CD4-positive, alpha-beta memory T cell (primary cell): Measurements from ENCODE around the gene AKNA. TPM values are rescaled to one million over a fixed set of nuclear protein-coding genes. Genes with fewer than 3 reads are reported as not detected.

Experiments
- CTCF ChIA-PET: fragments of 350-600 bp; sonication (Branson Sonifier 250); formaldehyde crosslinking; loops from one replicate; lab custom pipeline; 2021; ENCODE audit warnings: inconsistent platforms; ENCODE audit not compliant: partially characterized antibody; lab: Charles Lee
- POLR2A ChIA-PET: fragments of 350-600 bp; sonication (Branson Sonifier 250); formaldehyde crosslinking; loops from one replicate; lab custom pipeline; 2021; ENCODE audit not compliant: partially characterized antibody; lab: Charles Lee
- DNase-seq, 5 donors: peaks; one replicate each; pipeline versions ENCODE4 v3.0.0 to v3.0.0-alpha.2; 2020 to 2022; ENCODE audit warnings: mixed read lengths in 1 of 5
- H3K27ac ChIP-seq: one replicate; pipeline ENCODE4 v1.7.0; 2013; ENCODE audit warnings: low read depth, low read length
- H3K27me3 ChIP-seq: 2 replicates; pipeline ENCODE4 v1.7.0; 2013; ENCODE audit warnings: mild to moderate bottlenecking, low read length, moderate library complexity; ENCODE audit not compliant: insufficient read depth
- H3K36me3 ChIP-seq: 2 replicates; pipeline ENCODE4 v1.7.0; 2013; ENCODE audit warnings: mild to moderate bottlenecking, low read length, moderate library complexity; ENCODE audit not compliant: insufficient read depth
- H3K4me1 ChIP-seq: 2 replicates; pipeline ENCODE4 v1.7.0; 2013; ENCODE audit warnings: mild to moderate bottlenecking, low read length, moderate library complexity; ENCODE audit not compliant: insufficient read depth
- H3K4me3 ChIP-seq, 2 donors: one replicate each; pipeline ENCODE4 v1.7.0; 2013; ENCODE audit warnings: low read length in 2 of 2, mild to moderate bottlenecking in 1 of 2
- H3K9me3 ChIP-seq, 2 donors: one replicate each; pipeline ENCODE4 v1.7.0; 2013; ENCODE audit warnings: low read length in 2 of 2, control low read depth in 1 of 2; ENCODE audit not compliant: control insufficient read depth in 1 of 2
- H3K27ac Mint-ChIP-seq, 7 donors: one replicate each; pipeline ENCODE4 v1.8.0; 2020 to 2021; ENCODE audit warnings: mixed read lengths in 7 of 7, mild to moderate bottlenecking in 6 of 7, inconsistent platforms in 3 of 7, moderate library complexity in 3 of 7
- H3K27me3 Mint-ChIP-seq, 2 donors: one replicate each; pipeline ENCODE4 v1.8.0; 2020 to 2021; ENCODE audit warnings: mixed read lengths in 2 of 2
- H3K36me3 Mint-ChIP-seq, 2 donors: one replicate each; pipeline ENCODE4 v1.8.0; 2020 to 2021; ENCODE audit warnings: mixed read lengths in 2 of 2, inconsistent platforms in 1 of 2, mild to moderate bottlenecking in 1 of 2
- H3K4me1 Mint-ChIP-seq, 4 donors: one replicate each; pipeline ENCODE4 v1.8.0; 2020 to 2021; ENCODE audit warnings: mixed read lengths in 4 of 4, mild to moderate bottlenecking in 1 of 4
- H3K4me3 Mint-ChIP-seq, 8 donors: one replicate each; pipeline ENCODE4 v1.8.0; 2020 to 2021; ENCODE audit warnings: mixed read lengths in 8 of 8, mild to moderate bottlenecking in 7 of 8, moderate library complexity in 6 of 8, inconsistent platforms in 3 of 8
- H3K9me3 Mint-ChIP-seq, 8 donors: one replicate each; pipeline ENCODE4 v1.8.0; 2020 to 2021; ENCODE audit warnings: mixed read lengths in 8 of 8, mild to moderate bottlenecking in 5 of 8, inconsistent platforms in 3 of 8, moderate library complexity in 1 of 8
- intact Hi-C: fragments of 100-400 bp; cut with micrococcal nuclease; formaldehyde crosslinking; loops from one replicate; pipeline ENCODE4 v1.15.1; 2023
- polyA plus RNA-seq, 2 donors: library from polyadenylated mRNA; unstranded; fragments of 300-500 nt; fragmentation: Illumina TruSeq; gene quantifications; one replicate each; pipeline ENCODE4 v1.2.3, GENCODE V29; 2021
- total RNA-seq, 2 experiments: library from RNA; stranded (reverse); gene quantifications; one replicate each; pipeline ENCODE4 v1.2.3, GENCODE V29; 2021

AKNA gene
- total and polyA plus RNA-seq, 4 experiments from 2014 or later: 1.9 to 375 (median 205) TPM

DNA sequence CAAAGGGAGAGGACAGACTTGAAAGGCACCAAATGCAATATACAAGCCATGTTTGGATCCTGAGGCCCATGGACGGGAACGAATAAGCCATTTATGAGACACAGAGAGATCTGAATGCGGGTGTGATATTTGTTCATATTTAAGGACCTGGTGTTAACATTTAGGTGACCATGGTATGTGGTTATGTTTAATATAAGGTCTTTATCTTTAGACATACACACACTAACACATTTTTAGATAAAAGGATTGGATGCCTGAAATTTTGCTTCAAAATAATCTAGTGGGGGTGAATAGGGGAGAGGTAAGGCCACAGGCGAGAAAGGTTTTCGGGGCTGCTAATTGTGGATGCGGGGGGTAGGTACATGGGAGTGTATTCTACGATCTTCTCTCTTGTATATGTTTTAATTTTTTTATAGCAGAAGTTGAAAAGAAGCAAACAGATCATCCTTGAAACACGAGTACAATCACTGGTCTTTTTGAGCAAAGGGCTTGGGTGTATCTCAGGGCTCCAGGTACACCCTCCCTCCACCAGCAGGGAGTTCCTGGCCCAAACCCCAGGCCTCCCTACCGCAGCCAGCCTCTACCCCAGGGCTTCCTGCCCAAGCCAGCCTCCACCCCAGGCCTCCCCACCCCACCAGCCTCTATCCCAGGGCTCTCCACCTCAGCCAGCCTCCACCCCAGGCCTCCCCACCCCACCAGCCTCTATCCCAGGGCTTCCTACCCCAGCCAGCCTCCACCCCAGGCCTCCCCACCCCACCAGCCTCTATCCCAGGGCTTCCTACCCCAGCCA, 12.2 kb downstream of the AKNA start:
- intact Hi-C loops: no loop called here
- no peak overlapping the region for H3K4me3 ChIP-seq

DNA sequence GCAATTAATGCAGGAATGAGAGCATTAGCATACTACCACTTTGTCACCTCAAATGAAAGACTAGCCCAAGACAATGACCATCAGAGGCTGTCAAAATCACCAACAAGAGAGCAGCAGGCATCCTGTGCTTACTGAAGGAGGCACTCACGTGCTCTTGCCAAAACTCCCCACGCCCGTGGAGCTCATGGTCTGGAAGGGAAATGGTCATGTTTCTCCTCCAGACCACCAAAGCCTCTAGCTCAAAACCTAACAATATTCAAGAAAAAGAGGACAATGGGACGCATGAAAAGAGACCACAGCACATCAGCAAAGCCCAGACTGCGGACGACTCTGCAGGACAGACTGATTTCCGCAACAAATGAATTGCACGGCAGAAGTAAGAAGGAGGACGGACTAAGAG, 12.8 kb downstream of the AKNA start:
- intact Hi-C loops: no loop called here
- H3K27me3 Mint-ChIP-seq: no peaks in the 10 kb centered on the region
- peaks cover 71 to 81% of the 10 kb centered on the region in 2 donors for H3K36me3 Mint-ChIP-seq
- ChIA-PET POLR2A (interaction anchor here (37.6 kb wide), 1 partner anchor 18 kb away, joined by 1614 read pairs; the partner anchor contains the start of gene AKNA), CTCF (interaction anchor here (0.9 to 4.9 kb wide), 4 partner anchors 10 to 31 kb away, joined by 3 to 85 read pairs (median 4); partner anchors contain the start of gene AKNA)
- H3K9me3 Mint-ChIP-seq: peaks cover 0 to 2% (median 0%) of the 10 kb centered on the region in 8 donors
- Histone ChIP-seq H3K36me3 (peaks cover 62% of the 10 kb centered on the region), H3K9me3 (no peaks in the 10 kb centered on the region), H3K27ac (peak overlapping the region; percentile 79), H3K4me3 (no peak overlapping the region), H3K27me3 (no peaks in the 10 kb centered on the region), H3K4me1 (peaks cover 97% of the 10 kb centered on the region)
- no peak for DNase-seq
- H3K27ac Mint-ChIP-seq: peak overlapping the region; percentile 78 to 99 (median 96)
- peaks cover 62 to 97% (median 82%) of the 10 kb centered on the region in 4 donors for H3K4me1 Mint-ChIP-seq
- H3K4me3 Mint-ChIP-seq: peak overlapping the region; percentile 1 to 81 (median 64)

More for the DNA sequence above, 12.2 kb downstream of the AKNA start:
- CTCF ChIA-PET: interaction anchor here (0.9 to 4.9 kb wide), 4 partner anchors 9 to 30 kb away, joined by 3 to 85 read pairs (median 4); partner anchors contain the start of gene AKNA
- Histone ChIP-seq H3K4me1 (peaks cover 97% of the 10 kb centered on the region), H3K27me3 (no peaks in the 10 kb centered on the region), H3K36me3 (peaks cover 65% of the 10 kb centered on the region), H3K9me3 (no peaks in the 10 kb centered on the region), H3K27ac (peak overlapping the region; percentile 79)
- peaks cover 75 to 84% of the 10 kb centered on the region in 2 donors for H3K36me3 Mint-ChIP-seq
- DNase-seq: no peak
- peaks cover 0 to 2% (median 0%) of the 10 kb centered on the region in 8 donors for H3K9me3 Mint-ChIP-seq
- H3K4me1 Mint-ChIP-seq: peaks cover 65 to 96% (median 81%) of the 10 kb centered on the region in 4 donors
- peak overlapping the region; percentile 1 to 81 (median 64) for H3K4me3 Mint-ChIP-seq
- H3K27me3 Mint-ChIP-seq: no peaks in the 10 kb centered on the region
- POLR2A ChIA-PET: interaction anchor here (1.1 to 37.6 kb wide), 5 partner anchors 9 to 31 kb away, joined by 3 to 1614 read pairs (median 25); partner anchors contain the start of gene AKNA
- peak overlapping the region; percentile 78 to 99 (median 96) for H3K27ac Mint-ChIP-seq

DNA sequence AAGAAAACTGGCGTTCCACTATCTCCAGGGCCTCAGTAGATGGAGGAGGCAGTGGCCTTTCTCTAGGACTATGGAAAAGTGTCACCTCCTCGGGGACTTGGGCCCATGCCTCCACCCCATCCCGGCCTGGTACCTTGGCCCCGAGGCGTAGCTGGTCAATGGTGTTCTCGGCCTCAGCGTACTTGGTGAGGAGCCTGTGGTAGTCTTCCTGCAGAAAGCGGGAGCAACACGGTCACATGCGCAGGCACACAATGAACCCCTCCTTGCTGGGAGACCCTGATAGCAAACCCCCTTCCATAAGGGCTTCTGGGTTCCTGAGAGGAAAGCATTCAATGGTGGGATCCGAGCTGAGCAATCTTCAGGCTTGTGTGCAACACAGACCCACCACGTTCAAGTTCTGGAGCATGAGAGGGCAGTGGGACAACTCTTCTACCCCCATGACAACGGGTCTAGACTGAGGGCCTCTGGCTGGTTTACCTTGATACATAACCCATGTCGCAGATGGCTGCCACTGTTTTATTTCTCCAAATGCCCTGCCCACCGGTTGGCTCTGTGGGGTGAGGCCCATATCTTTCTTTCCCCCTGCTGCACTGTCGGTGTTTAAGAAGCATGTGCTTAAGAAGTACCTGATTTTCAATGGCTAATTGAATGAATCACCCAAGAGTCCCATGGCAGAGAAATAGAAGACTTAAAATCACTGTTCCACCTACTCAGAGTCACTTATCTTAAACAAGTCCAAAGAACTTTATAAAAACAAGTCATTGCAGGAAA, 13.6 kb downstream of the AKNA start:
- Histone ChIP-seq H3K9me3 (no peaks in the 10 kb centered on the region), H3K4me3 (no peak overlapping the region), H3K27ac (peak overlapping the region; percentile 79), H3K36me3 (peaks cover 54% of the 10 kb centered on the region), H3K4me1 (peaks cover 97% of the 10 kb centered on the region), H3K27me3 (no peaks in the 10 kb centered on the region)
- POLR2A ChIA-PET: interaction anchor here (0.7 to 37.6 kb wide), 8 partner anchors 11 to 238 kb away, joined by 3 to 1614 read pairs (median 13); partner anchors contain the start of gene AKNA
- Mint-ChIP-seq H3K27me3 (no peaks in the 10 kb centered on the region), H3K4me1 (peaks cover 66 to 97% (median 85%) of the 10 kb centered on the region in 4 donors), H3K36me3 (peaks cover 70 to 81% of the 10 kb centered on the region in 2 donors), H3K4me3 (peak overlapping the region in 7 of 8 donors; percentile 51 to 81 (median 73)), H3K9me3 (peaks cover 0 to 2% (median 0%) of the 10 kb centered on the region in 8 donors), H3K27ac (peak overlapping the region; percentile 78 to 99 (median 96))
- intact Hi-C loops: loop anchor here (1.0 kb wide), 4 partner anchors 11 to 131 kb away; partner anchors contain the start of gene WHRN
- no peak for DNase-seq
- CTCF ChIA-PET: interaction anchor here (0.6 to 4.9 kb wide), 12 partner anchors 11 to 280 kb away, joined by 3 to 85 read pairs (median 5); partner anchors contain the start of gene AKNA

DNA sequence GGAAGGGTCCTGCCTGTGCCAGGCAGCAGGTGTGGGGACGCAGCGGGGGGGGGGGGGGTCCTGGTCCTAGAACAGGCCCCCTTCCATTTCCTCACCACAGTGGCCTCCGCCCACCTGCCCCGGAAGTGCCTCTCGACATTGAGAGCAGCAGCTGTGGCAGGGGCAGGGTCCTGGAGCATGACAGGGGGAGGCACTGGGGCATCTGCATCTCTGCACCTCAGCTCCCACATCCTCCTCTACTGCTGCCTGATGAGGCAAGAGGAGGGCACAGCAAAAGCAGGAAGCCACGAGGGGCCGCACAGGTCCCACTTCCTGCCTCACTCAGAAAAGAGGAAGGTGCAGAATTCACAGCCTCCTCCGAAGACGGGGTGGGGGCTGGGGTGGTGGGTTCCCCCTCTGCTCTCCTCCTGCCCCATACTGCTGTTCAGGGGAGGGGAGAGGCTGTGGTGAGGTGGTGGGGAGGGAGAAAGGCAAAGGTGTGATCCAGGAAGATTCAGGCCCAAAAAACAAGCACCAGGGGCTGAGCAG, 14.8 kb downstream of the AKNA start:
- peaks cover 51% of the 10 kb centered on the region for H3K36me3 ChIP-seq
- peak overlapping the region; percentile 84 to 96 (median 88) for H3K4me3 Mint-ChIP-seq
- H3K9me3 ChIP-seq: no peaks in the 10 kb centered on the region
- H3K9me3 Mint-ChIP-seq: peaks cover 0 to 2% (median 0%) of the 10 kb centered on the region in 8 donors
- no peaks in the 10 kb centered on the region for H3K27me3 ChIP-seq
- peak; percentile 88 to 96 (median 91) for DNase-seq
- H3K27me3 Mint-ChIP-seq: no peaks in the 10 kb centered on the region
- peaks cover 58 to 97% (median 85%) of the 10 kb centered on the region in 4 donors for H3K4me1 Mint-ChIP-seq
- intact Hi-C loops: loop anchor here (1.0 kb wide), 4 partner anchors 10 to 132 kb away; partner anchors contain the start of gene WHRN
- peak overlapping the region; percentile 79 for H3K27ac ChIP-seq
- ChIA-PET CTCF (interaction anchor here (0.6 to 4.9 kb wide), 12 partner anchors 10 to 281 kb away, joined by 3 to 85 read pairs (median 5); partner anchors contain the start of gene AKNA), POLR2A (interaction anchor here (0.9 to 37.6 kb wide), 10 partner anchors 10 to 534 kb away, joined by 3 to 1614 read pairs (median 8); partner anchors contain the start of gene AKNA)
- peaks cover 66 to 78% of the 10 kb centered on the region in 2 donors for H3K36me3 Mint-ChIP-seq
- peak overlapping the region; percentile 78 to 99 (median 96) for H3K27ac Mint-ChIP-seq
- H3K4me3 ChIP-seq: peak overlapping the region in 1 of 2 donors; percentile 57
- peaks cover 96% of the 10 kb centered on the region for H3K4me1 ChIP-seq

DNA sequence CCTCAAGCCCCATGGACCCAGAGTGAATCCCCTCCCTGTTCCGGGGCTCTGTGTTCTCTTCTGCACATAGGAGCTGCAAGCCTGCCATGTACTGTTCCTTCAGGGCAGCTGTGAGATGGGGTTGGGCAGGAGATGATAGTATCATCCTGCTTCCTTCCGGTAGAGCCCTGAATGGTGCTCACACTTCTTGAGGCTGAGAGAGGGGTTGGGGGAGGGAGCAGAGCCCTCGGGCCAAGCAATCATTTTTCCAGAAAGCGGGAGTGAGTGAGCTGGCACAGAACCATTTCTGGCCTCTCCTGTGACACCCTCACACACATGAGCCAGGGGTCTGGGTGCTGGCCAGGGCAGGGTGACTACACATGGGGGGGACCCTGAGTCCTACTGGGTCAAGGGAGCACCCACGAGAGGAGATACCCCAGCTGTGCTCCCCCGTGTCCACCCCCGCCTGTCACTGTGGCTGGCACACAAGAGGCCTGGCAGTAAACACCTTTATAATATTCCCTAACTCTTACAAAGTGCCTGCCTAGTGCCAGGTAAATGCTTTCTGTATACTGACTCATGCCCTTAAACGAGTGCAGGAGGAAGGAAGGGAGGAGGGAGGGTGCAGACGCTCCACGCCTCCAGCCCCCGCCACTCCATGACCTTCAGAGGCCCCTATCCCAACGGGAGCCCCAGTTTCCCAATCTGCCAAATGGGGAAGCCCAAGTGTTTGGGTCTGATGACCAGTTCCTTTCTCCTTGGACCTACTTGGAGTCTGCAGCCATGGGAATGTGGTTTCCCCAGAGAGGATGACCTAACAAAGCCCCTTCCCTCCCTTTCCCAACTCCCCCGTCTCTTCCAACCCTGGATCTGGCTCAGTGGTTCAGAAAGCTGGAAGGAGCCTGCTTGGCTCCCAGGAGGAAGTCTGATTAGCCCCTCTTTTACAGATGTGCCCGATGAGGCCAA, 15.5 kb downstream of the AKNA start:
- H3K9me3 Mint-ChIP-seq: peaks cover 0 to 2% (median 0%) of the 10 kb centered on the region in 8 donors
- Histone ChIP-seq H3K27ac (peak overlapping the region; percentile 79), H3K9me3 (no peaks in the 10 kb centered on the region), H3K27me3 (no peaks in the 10 kb centered on the region), H3K4me1 (peaks cover 96% of the 10 kb centered on the region), H3K36me3 (peaks cover 51% of the 10 kb centered on the region), H3K4me3 (peak overlapping the region; percentile 57 to 59)
- peaks cover 63 to 76% of the 10 kb centered on the region in 2 donors for H3K36me3 Mint-ChIP-seq
- CTCF ChIA-PET: interaction anchor here (0.7 to 4.9 kb wide), 12 partner anchors 9 to 282 kb away, joined by 3 to 85 read pairs (median 6); partner anchors contain the start of gene AKNA
- no peaks in the 10 kb centered on the region for H3K27me3 Mint-ChIP-seq
- DNase-seq: peak; percentile 57 to 77 (median 64)
- H3K4me3 Mint-ChIP-seq: peak overlapping the region; percentile 84 to 96 (median 88)
- H3K4me1 Mint-ChIP-seq: peaks cover 58 to 97% (median 85%) of the 10 kb centered on the region in 4 donors
- H3K27ac Mint-ChIP-seq: peak overlapping the region; percentile 78 to 99 (median 96)
- intact Hi-C loops: no loop called here
- POLR2A ChIA-PET: interaction anchor here (0.6 to 37.6 kb wide), 14 partner anchors 9 to 535 kb away, joined by 3 to 1614 read pairs (median 6); partner anchors contain the start of gene AKNA
